D721Med (cell line): ENCODE measurements around the gene PLEKHM2.

ENCODE experiments used
- DNase-seq: peaks from one replicate; pipeline ENCODE4 v3.0.0; 2011; ENCODE audit warnings: low spot score; ENCODE audit not compliant: insufficient read length
- FAIRE-seq: peaks from 2 replicates; lab custom pipeline; 2011; peaks lifted over from hg19 to GRCh38; lab: Jason Lieb, UNC
- CTCF ChIP-seq: IDR thresholded peaks from 2 replicates; pipeline ENCODE4 v1.5.1; 2012; ENCODE audit warnings: mild to moderate bottlenecking, control low read depth; ENCODE audit not compliant: insufficient read depth; ENCODE audit errors: missing control alignments

PLEKHM2 gene

GRCh38 chr1:15676688-15677661, 7.1 kb upstream of the PLEKHM2 start:
- no peak for TF ChIP-seq CTCF
- FAIRE-seq, result no peak

GRCh38 chr1:15678578-15678977, 5.5 kb upstream of the PLEKHM2 start:
- FAIRE-seq (no peak), DNase-seq (no peak)
- no peak for TF ChIP-seq CTCF

More at GRCh38 chr1:15676688-15677661, 7.1 kb upstream of the PLEKHM2 start:
- DNase-seq, result no peak

- FAIRE-seq (no peak), DNase-seq (no peak)
- TF ChIP-seq CTCF, result no peak
Observed at GRCh38 chr1:15680131-15680530, 4.0 kb upstream of the PLEKHM2 start.

GRCh38 chr1:15680561-15681348, 3.4 kb upstream of the PLEKHM2 start:
- TF ChIP-seq CTCF, result no peak

GRCh38 chr1:15681349-15682292, 2.5 kb upstream of the PLEKHM2 start:
- TF ChIP-seq CTCF, result no peak
- DNase-seq, result no peak
- no peak for FAIRE-seq

More at GRCh38 chr1:15680561-15681348, 3.4 kb upstream of the PLEKHM2 start:
- DNase-seq, result no peak
- no peak for FAIRE-seq

GRCh38 chr1:15682936-15683341, 1.2 kb upstream of the PLEKHM2 start:
- no peak for FAIRE-seq
- no peak for DNase-seq
- no peak for TF ChIP-seq CTCF
